T-helper 1 cell (primary cell): Measurements from ENCODE around the gene MRPS11.
"Not testable (repeated sequence)": the region's sequence is repeated elsewhere in the genome, so short reads cannot be mapped to it uniquely, and the experiment has no call there.

Source experiments
- DNase-seq, 5 donors: peaks; one replicate each; pipeline ENCODE4 v3.0.0-alpha.2; 2012 to 2020
- total RNA-seq, 4 donors: gene quantifications; one replicate each; lab custom pipeline; 2026; lab: John Stamatoyannopoulos, UW

The MRPS11 gene
- 6.6 to 12.1 (median 10.0) reads per million in 4 donors for total RNA-seq

- peak; percentile 76 to 90 (median 83) for DNase-seq
Measured at GRCh38 chr15:88467073-88467934, at the start of gene MRPS11, which contains the start of gene MRPL46. TSS of gene MRPS11 (plus strand) at chr15:88467708. CDS start at chr15:88467718, 10 bp downstream. TSS of gene MRPL46 (minus strand) at chr15:88467388. CDS start at chr15:88467377, 11 bp downstream.

- DNase-seq, result peak in 1 of 5 donors; percentile 36
Measured at GRCh38 chr15:88419830-88420229, 47.7 kb upstream of the MRPS11 start.

DNA sequence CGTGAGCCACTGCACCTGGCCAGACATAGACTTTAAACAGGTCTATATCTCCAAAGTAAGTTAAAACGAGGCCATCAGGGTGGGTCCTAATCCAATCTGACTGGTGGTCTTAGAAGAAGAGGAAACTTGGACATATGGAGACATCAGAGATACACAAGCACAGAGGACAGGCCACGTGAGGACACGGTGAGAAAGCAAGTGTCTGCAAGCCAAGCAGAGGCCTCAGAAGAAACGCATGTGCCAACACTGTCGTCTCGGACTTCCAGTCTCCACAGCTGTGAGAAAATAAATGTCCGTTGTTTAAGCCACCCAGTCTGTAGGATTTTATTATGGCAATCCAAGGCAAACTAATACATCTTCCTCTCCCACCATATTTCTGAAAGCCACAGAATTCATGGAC lies 44.2 kb upstream of the MRPS11 start:
- DNase-seq, result no peak

DNA sequence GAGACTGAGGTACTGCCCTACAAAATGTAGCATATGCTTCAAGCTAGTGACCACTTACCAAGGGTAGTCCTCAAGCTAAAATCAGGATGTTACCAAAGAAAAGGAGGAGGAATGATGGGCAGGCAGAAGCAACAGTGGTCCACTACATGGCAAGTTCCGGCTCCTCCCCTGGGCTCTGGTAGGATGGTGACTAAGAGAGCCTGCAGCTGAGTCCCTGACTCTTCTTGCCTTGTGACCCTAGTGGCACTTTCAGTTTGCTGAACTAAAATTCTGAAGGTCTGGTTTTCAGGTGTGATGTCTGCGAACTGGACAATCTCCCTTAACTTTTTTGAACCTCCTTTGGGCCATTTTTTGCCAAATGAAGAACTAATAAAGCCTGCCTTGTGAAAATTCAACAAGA lies 41.2 kb upstream of the MRPS11 start:
- DNase-seq, result no peak

DNA sequence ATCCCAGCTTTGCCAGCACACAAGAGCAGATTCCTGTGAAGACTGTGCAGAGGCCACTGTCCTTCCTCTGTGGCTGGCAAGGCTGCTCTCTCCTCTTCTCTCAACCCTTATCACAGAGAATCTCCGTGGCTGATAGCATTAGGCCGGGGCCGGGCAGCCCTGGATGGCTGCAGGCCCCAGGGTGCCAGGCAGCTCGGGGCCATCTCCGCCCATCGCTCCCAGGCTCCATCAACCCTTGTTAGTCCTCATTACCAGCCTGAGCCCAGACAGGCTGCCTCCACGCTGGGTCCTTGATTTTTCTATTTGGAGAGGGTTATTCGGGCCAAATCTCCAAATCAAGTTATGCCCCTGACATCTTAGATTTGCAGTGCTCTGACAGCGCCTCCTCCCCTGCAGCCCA lies 39.5 kb upstream of the MRPS11 start:
- DNase-seq, result no peak

DNA sequence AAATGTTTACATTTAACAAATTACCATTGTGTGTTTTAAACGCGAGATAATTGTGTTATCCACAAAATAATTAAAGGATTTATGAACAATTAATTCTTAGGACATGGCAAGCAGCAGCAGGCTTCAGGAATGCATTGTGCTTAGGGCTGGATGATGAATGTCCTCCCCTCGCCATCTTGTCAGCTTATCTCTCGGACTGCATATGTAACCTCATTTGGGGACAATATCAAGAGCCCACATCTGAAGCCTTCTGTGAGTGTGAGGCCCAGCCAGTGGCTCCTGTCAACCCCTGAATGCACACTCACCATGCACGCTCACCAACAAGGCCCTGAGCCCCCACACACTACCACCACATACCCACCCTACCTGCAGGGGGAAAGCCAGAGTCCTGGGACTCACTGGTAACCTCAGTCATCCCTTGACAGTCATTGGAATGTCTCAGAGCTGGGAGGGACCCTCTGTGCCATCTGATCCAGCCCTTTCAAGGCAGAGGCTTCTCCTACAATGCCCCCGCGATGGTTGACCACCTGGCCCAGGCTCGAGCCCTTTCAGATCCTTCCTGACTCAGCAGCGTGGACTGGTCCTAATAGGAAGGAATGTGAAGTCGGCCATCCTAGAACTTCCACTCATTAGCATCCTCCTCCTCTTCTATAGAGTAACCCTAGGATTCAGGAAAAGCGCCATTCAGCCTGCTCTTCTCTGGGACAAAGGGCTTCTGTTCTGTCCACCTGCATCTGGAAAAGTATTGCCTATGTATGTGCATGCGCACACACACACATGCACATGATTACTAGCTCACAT lies 38.5 kb upstream of the MRPS11 start:
- no peak for DNase-seq

DNA sequence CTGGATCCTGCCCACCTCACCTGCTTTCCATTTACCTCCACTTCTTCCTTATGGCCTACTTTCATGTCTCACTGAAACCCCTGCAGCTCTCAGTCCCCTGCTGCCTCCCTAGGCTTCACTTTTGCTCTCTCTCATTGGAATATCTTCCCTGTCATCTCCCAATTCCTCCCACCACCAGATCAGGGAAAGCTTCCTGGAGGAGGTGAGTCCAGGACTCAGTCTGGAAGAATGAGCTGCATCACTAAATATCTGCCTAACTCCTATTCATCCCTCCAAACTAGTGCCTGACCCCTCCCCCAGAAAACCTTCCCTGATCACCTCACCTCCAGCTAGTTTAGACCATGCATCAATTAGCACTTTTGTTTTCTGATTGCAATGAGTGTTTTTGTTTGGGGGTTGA lies 37.5 kb upstream of the MRPS11 start:
- DNase-seq, result no peak

GRCh38 chr15:88431441-88431840 lies 36.1 kb upstream of the MRPS11 start:
- no peak for DNase-seq

GRCh38 chr15:88433046-88433685 lies 34.3 kb upstream of the MRPS11 start:
- no peak for DNase-seq

DNA sequence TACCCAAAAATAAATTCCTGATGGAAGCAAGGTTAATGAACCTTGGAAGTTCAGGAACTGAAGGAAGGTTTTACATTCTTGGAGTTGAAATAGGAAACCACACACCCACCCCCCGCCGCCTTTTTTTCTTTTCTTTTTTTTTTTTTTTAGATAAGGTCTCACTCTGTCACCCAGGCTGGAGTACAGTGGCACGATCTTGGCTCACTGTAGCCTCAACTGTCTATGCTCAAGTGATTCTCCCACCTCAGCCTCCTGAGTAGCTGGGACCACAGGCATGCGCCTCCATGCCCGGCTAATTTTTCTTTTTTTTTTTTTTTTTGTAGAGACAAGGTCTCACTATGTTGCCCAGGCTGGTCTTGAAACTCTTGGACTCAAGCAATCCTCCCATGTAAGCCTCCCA lies 33.4 kb upstream of the MRPS11 start:
- not testable (repeated sequence) for DNase-seq

- no peak for DNase-seq
Measured at GRCh38 chr15:88438181-88438580, 29.3 kb upstream of the MRPS11 start.

GRCh38 chr15:88440021-88440420 lies 27.5 kb upstream of the MRPS11 start:
- DNase-seq, result no peak

GRCh38 chr15:88441076-88441730 lies 26.3 kb upstream of the MRPS11 start:
- no peak for DNase-seq

GRCh38 chr15:88447206-88447605 lies 20.3 kb upstream of the MRPS11 start:
- DNase-seq, result no peak

DNA sequence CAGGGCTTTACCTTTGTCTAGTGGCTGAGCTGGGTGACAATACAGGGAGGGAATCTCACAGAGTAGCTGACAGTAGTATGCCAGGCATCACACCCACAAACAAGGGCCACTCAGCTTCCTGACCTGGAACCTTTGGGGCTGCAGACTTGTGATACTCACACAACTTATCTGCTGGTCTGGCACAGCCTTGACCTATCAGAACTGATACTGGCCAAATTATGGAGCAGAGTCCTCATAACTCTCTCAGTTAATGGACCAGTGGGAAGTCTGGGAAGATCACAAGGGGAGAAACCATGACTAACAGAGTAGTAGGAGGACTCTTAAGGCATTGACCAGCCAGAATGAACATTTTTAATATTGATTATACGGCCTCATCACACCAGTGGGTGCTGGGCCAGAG lies 19.8 kb upstream of the MRPS11 start:
- DNase-seq, result no peak

DNA sequence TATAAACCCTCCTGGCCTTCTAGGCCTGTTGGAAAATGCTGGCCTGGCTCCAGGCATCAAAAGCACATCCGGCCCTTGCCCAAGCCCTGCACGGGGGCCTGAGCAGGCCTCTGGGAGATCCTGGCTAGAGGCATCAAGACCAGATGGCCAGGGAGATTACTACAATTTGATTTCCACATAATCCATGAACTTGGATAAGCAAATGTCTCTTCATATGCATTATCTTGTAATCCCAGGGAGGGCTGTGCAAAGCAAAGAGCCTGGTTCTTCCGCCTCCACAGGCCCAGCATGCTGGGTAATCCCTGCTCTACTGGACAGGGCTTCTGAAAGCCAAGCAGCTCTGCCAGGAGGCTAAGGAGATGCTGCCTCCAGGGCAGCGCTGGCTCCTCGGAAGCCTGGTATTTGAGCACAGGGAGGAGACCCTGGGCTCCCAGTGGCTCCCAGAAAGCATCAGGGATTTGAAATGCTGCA lies 18.5 kb upstream of the MRPS11 start:
- DNase-seq, result no peak

- DNase-seq, result no peak
Measured at GRCh38 chr15:88449581-88449980, 17.9 kb upstream of the MRPS11 start.

DNA sequence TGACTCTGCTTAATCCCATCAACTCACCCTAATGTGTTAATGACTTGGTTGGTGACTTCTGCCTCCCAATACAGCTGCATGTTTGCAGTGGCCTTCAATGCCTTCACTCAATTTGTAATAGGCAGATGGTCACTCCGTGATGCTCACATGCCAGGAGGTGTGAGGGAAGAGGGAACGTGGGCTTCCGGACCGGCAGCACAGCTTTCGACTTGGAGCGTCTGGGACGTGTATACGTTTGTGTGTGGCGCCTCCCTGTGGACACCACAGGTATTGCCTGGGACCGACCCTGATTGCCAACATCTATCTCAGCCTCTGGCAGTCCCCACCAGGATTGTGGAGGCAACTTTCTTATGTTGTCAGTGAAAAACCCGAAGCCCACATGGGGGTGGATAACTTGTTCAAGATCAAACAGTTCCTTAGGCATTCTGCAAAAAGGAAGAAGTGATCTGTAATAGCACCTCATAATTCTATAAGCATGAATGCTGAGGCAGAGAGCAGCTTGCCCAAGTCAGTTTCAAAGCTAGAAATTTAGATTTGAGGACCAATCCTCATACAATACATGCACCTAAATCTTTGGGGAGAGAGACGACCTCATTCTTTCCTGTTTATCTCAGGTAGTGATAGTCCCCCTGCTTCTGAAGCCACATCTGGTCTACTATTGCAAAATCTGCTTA lies 17.2 kb upstream of the MRPS11 start:
- DNase-seq, result peak in 3 of 5 donors; percentile 12 to 53 (median 47)

DNA sequence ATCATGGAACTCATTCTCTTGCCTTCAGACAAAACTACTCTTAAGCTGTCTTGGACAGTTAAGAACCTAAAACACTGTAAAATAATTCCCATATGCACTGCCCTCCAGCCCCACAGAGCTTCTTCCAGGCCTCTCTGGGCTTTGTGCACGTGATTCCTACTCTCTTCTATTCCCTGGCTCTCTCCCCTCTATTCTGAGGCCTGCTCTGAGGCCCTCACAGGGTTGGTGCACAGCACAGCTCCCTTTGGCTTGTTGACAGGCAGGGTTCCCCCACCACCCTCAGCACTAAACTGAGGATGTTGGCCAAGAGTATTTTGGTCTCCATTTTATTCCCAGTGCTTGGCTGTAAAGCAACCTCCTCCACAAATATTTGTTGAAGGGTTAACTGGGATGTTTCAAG lies 13.9 kb upstream of the MRPS11 start:
- no peak for DNase-seq

DNA sequence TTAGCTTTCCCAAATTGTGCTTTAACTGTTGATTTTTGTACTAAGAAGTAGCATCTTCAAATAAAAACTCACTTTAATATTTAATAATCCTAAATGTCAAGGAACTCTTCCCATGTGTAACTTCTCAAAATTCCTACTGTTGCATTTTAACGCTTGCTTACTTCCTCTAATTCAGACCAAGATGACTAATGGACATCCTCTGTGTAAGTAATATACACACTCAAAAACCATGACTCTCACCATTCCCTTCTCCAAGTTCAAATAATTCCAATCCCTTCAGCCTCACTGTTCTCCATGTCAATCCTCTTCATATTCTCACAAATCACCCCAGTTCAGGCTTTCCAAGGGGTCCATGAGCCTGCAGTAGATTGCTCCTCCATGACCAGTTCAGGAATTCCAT lies 13.3 kb upstream of the MRPS11 start:
- no peak for DNase-seq

DNA sequence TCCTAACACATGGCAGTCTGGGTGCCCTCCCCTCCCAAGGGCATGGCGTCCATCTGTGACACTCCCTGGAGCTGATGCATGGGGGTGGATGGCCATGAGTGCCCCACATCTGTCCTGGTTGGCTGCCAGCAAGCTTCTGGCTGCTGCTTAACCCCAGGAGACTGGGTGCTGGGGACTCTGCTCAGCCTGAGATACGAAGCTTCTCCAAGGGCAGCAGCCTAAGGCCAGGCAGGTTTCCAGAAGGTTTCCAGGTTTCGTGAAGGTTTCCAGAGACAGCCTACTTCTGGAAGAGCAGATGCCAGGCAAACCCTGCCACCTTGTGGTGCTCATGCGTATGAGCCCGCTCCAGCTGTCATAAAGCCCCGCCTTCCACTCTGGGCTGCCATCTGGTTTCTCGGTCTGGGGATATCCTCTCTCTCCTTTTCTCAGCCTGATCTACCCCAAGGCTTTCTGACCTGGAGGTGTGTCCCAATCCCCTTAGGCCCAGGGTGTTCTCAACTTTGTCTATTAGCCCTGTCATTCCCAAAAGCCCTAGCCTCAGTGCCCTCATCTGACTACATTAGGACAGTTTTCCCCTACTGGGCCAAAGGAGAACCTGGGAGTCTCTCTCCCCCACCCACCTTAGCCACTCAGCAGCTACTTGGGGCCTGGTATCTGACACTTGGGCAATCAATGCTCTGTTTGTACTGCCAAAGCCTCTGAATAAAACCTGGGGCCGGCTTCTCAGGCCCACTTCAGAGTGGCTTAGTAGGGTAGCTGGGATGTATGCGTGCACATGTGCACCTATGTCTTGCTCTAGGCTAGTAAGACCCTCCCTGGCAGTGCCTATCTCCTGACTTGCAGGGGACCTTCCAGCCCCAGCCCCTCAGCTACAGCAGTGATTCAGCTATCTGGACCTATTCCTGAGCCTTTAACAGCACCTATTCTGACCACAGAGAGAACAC lies 12.4 kb upstream of the MRPS11 start:
- DNase-seq, result peak in 2 of 5 donors; percentile 26 to 43
